Glutamatergic neuron (in vitro differentiated cells): Measurements from ENCODE around the gene HLA-DQB1. TPM values are rescaled to one million over a fixed set of nuclear protein-coding genes. Genes with fewer than 3 reads are reported as not detected.
"Not testable (repeated sequence)": the region's sequence is repeated elsewhere in the genome, so short reads cannot be mapped to it uniquely, and the experiment has no call there.

Experiments
- DNase-seq: peaks from one replicate; pipeline ENCODE4 v3.0.0; 2022
- H3K27ac Mint-ChIP-seq: one replicate; pipeline ENCODE4 v1.8.0; 2020; ENCODE audit warnings: mild to moderate bottlenecking, mixed read lengths, inconsistent platforms; ENCODE audit not compliant: unreplicated experiment
- H3K27me3 Mint-ChIP-seq: one replicate; pipeline ENCODE4 v1.8.0; 2020; ENCODE audit warnings: mild to moderate bottlenecking, moderate library complexity, mixed read lengths, inconsistent platforms; ENCODE audit not compliant: unreplicated experiment
- H3K36me3 Mint-ChIP-seq: one replicate; pipeline ENCODE4 v1.8.0; 2020; ENCODE audit warnings: mild to moderate bottlenecking, mixed read lengths, inconsistent platforms; ENCODE audit not compliant: unreplicated experiment
- H3K4me1 Mint-ChIP-seq: one replicate; pipeline ENCODE4 v1.8.0; 2020; ENCODE audit warnings: mild to moderate bottlenecking, low read depth, mixed read lengths, inconsistent platforms; ENCODE audit not compliant: unreplicated experiment
- H3K4me3 Mint-ChIP-seq: one replicate; pipeline ENCODE4 v1.8.0; 2020; ENCODE audit warnings: mild to moderate bottlenecking, mixed read lengths, inconsistent platforms; ENCODE audit not compliant: unreplicated experiment
- H3K9me3 Mint-ChIP-seq: one replicate; pipeline ENCODE4 v1.8.0; 2020; ENCODE audit warnings: mild to moderate bottlenecking, moderate library complexity, mixed read lengths, inconsistent platforms; ENCODE audit not compliant: unreplicated experiment
- CTCF ChIP-seq: fragments of 200-600 bp; sonication (generic); IDR thresholded peaks from one replicate; pipeline ENCODE4 v1.5.0; 2021; ENCODE audit not compliant: partially characterized antibody, unreplicated experiment
- total RNA-seq: library from RNA; stranded (reverse); fragmentation: NEBNext Ultra II Directional; extraction: Animal tissue kit (Norgen Biotek cat#: 25700); gene quantifications from one replicate; pipeline ENCODE4 v1.2.1, GENCODE V29; 2021; ENCODE audit not compliant: unreplicated experiment

Gene HLA-DQB1
- total RNA-seq, 1 donor from 2014 or later: not detected

- H3K27me3 Mint-ChIP-seq: no peaks in the 10 kb centered on the region
- H3K27ac Mint-ChIP-seq: no peak overlapping the region
- no peak for TF ChIP-seq CTCF
- H3K9me3 Mint-ChIP-seq: no peaks in the 10 kb centered on the region
- no peak for DNase-seq
- H3K4me3 Mint-ChIP-seq: no peak overlapping the region
- H3K4me1 Mint-ChIP-seq: no peaks in the 10 kb centered on the region
- no peaks in the 10 kb centered on the region for H3K36me3 Mint-ChIP-seq
Measured at GRCh38 chr6:32684246-32684645, 17.8 kb upstream of the HLA-DQB1 start.

- H3K36me3 Mint-ChIP-seq: peaks cover 4% of the 10 kb centered on the region
- H3K27me3 Mint-ChIP-seq: no peaks in the 10 kb centered on the region
- no peaks in the 10 kb centered on the region for H3K4me1 Mint-ChIP-seq
- no peak overlapping the region for H3K27ac Mint-ChIP-seq
- DNase-seq: no peak
- peaks cover 3% of the 10 kb centered on the region for H3K9me3 Mint-ChIP-seq
- no peak overlapping the region for H3K4me3 Mint-ChIP-seq
- no peak for TF ChIP-seq CTCF
Measured at GRCh38 chr6:32680055-32680454, 13.6 kb upstream of the HLA-DQB1 start.

- Mint-ChIP-seq H3K36me3 (peaks cover 4% of the 10 kb centered on the region), H3K4me1 (no peaks in the 10 kb centered on the region), H3K4me3 (no peak overlapping the region), H3K9me3 (peaks cover 3% of the 10 kb centered on the region), H3K27ac (no peak overlapping the region), H3K27me3 (no peaks in the 10 kb centered on the region)
- no peak for DNase-seq
- TF ChIP-seq CTCF: no peak
Measured at GRCh38 chr6:32679492-32679891, 13.0 kb upstream of the HLA-DQB1 start.

- not testable (repeated sequence) for H3K27me3 Mint-ChIP-seq, DNase-seq, H3K27ac Mint-ChIP-seq, H3K4me3 Mint-ChIP-seq, H3K36me3 Mint-ChIP-seq, H3K4me1 Mint-ChIP-seq, H3K9me3 Mint-ChIP-seq
Measured at GRCh38 chr6:32674123-32674522, 7.7 kb upstream of the HLA-DQB1 start.

GRCh38 chr6:32671908-32672307, 5.5 kb upstream of the HLA-DQB1 start:
- H3K4me3 Mint-ChIP-seq, H3K9me3 Mint-ChIP-seq, H3K36me3 Mint-ChIP-seq, H3K4me1 Mint-ChIP-seq, H3K27ac Mint-ChIP-seq, H3K27me3 Mint-ChIP-seq, DNase-seq: not testable (repeated sequence)

GRCh38 chr6:32669893-32670292, 3.4 kb upstream of the HLA-DQB1 start:
- H3K4me3 Mint-ChIP-seq: no peak overlapping the region

More at GRCh38 chr6:32669893-32670292, 3.4 kb upstream of the HLA-DQB1 start:
- peaks cover 2% of the 10 kb centered on the region for H3K4me1 Mint-ChIP-seq
- DNase-seq: no peak
- TF ChIP-seq CTCF: no peak
- H3K9me3 Mint-ChIP-seq: peaks cover 2% of the 10 kb centered on the region
- H3K36me3 Mint-ChIP-seq: peaks cover 6% of the 10 kb centered on the region
- H3K27me3 Mint-ChIP-seq: peaks cover 4% of the 10 kb centered on the region
- no peak overlapping the region for H3K27ac Mint-ChIP-seq
